ENCODE data around the gene DGCR2.

DNA sequence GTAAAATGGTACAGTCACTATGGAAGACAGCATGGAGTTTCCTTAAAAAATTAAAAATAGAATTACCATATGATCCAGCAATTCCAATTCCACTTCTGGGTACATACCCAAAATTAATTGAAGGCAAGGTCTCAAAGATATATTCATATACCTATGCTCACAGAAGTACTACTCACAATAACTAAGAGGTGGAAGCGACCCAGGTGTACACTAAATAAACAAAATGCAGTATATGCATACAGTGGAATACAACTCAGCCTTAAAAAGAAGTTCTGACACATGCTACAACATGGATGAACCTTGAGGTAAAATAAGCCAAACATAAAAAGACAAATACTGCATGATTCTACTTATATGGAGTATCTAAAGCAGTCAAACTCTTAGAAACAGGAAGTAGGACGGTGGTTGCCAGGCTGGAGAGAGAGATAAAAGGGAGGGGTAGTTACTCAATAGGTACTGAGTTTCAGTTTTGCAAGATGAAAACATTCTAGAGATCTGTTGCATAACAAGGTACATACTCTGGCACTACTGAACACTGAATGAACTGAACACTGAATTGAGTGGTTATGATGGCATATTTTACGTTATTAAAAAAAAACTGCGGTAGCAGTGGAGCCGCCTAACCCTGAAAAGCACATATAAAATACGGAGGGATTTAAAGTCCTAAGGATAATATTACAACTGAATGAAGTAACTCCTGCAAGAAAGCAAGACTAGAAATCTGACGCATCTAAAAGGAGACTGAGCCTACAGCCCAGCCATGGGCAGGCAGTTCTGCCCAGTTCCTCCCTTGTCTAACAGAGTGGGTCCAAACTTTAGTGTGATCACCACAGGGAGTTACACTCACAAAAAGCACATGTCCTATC lies 12.8 kb downstream of the DGCR2 start:
- TF ChIP-seq, protein P1, sequence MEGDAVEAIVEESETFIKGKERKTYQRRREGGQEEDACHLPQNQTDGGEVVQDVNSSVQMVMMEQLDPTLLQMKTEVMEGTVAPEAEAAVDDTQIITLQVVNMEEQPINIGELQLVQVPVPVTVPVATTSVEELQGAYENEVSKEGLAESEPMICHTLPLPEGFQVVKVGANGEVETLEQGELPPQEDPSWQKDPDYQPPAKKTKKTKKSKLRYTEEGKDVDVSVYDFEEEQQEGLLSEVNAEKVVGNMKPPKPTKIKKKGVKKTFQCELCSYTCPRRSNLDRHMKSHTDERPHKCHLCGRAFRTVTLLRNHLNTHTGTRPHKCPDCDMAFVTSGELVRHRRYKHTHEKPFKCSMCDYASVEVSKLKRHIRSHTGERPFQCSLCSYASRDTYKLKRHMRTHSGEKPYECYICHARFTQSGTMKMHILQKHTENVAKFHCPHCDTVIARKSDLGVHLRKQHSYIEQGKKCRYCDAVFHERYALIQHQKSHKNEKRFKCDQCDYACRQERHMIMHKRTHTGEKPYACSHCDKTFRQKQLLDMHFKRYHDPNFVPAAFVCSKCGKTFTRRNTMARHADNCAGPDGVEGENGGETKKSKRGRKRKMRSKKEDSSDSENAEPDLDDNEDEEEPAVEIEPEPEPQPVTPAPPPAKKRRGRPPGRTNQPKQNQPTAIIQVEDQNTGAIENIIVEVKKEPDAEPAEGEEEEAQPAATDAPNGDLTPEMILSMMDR (IDR thresholded peaks at IDR 0.05) = no peak
- no peak for TF ChIP-seq POLR2A (IDR thresholded peaks at IDR 0.05)

Data from body of pancreas (tissue), 4 donors.